GM12878 (cell line): Measurements from ENCODE around the gene SSX2IP. TPM values are rescaled to one million over a fixed set of nuclear protein-coding genes. Genes with fewer than 3 reads are reported as not detected.

ENCODE experiments used
- ATAC-seq: fragments of 200-7000 bp; cut with Tn5 transposase; 3 replicates; pipeline ENCODE4 v1.9.1; 2020; ENCODE audit warnings: mild to moderate bottlenecking, moderate library complexity
- BruUV-seq: library from RNA; stranded (reverse); fragments of 400-500 nt; replicated peaks from 2 replicates; lab custom pipeline; 2021; lab: Mats Ljungman, UMichigan
- CTCF ChIA-PET: fragments of 300-600 bp; sonication (Branson Sonifier 250); formaldehyde crosslinking; extraction: SDS; loops from one replicate; lab custom pipeline; 2021; ENCODE audit warnings: inconsistent platforms; lab: Yijun Ruan, JAX
- POLR2A ChIA-PET: fragments of 350-600 bp; formaldehyde crosslinking; extraction: SDS; loops from one replicate; lab custom pipeline; 2021; ENCODE audit warnings: inconsistent platforms; lab: Charles Lee
- RAD21 ChIA-PET: fragments of 300-600 bp; sonication (Branson Sonifier 250); formaldehyde crosslinking; loops from one replicate; lab custom pipeline; 2023; ENCODE audit warnings: antibody characterized with exemption; ENCODE audit not compliant: unreplicated experiment; lab: Charles Lee
- SMC1A ChIA-PET: fragments of 300-600 bp; sonication (Branson Sonifier 250); formaldehyde crosslinking; loops from one replicate; lab custom pipeline; 2023; ENCODE audit not compliant: unreplicated experiment, uncharacterized antibody; lab: Charles Lee
- DNase-seq: peaks from one replicate; pipeline ENCODE4 v3.0.0-alpha.2; 2011; ENCODE audit warnings: low read depth, low spot score
- FAIRE-seq: peaks from 3 replicates; lab custom pipeline; 2011; peaks lifted over from hg19 to GRCh38; lab: Jason Lieb, UNC
- H2AFZ ChIP-seq: 2 replicates; pipeline ENCODE4 v1.6.0; 2011; ENCODE audit warnings: low read depth, low read length, control low read depth; ENCODE audit not compliant: control insufficient read depth
- H3K27ac ChIP-seq: 2 replicates; pipeline ENCODE4 v1.5.1; 2011; ENCODE audit warnings: control low read depth; ENCODE audit not compliant: control insufficient read depth, insufficient read depth
- H3K27me3 ChIP-seq, 2 experiments: replicated peaks in 1 of 2; 2 replicates each; pipeline versions ENCODE4 v1.6.0 to v1.6.1; 2011; ENCODE audit warnings: low read length in 1 of 2; ENCODE audit not compliant: control insufficient read depth in 2 of 2, insufficient read depth in 2 of 2
- H3K36me3 ChIP-seq, 2 experiments: 2 replicates each; pipeline ENCODE4 v1.5.1; 2011; ENCODE audit warnings: low read length in 1 of 2; ENCODE audit not compliant: control insufficient read depth in 2 of 2, insufficient read depth in 2 of 2
- H3K4me1 ChIP-seq: 2 replicates; pipeline ENCODE4 v1.6.1; 2011; ENCODE audit warnings: mild to moderate bottlenecking, low read length, moderate library complexity, mixed read lengths; ENCODE audit not compliant: control insufficient read depth, insufficient read depth
- H3K4me2 ChIP-seq: 2 replicates; pipeline ENCODE4 v1.6.0; 2011; ENCODE audit warnings: control low read depth; ENCODE audit not compliant: control insufficient read depth, insufficient read depth
- H3K4me3 ChIP-seq: fragments of 200-600 bp; sonication (generic); 2 replicates; pipeline ENCODE4 v1.5.1; 2016
- H3K79me2 ChIP-seq: 2 replicates; pipeline ENCODE4 v1.6.0; 2011; ENCODE audit warnings: low read length; ENCODE audit not compliant: control insufficient read depth, insufficient read depth
- H3K9ac ChIP-seq: 2 replicates; pipeline ENCODE4 v1.8.0; 2011; ENCODE audit warnings: low read length, control low read depth, mixed read lengths; ENCODE audit not compliant: control insufficient read depth, insufficient read depth
- H3K9me3 ChIP-seq: replicated peaks from 3 replicates; pipeline ENCODE4 v1.5.1; 2011; ENCODE audit warnings: mild to moderate bottlenecking, low read length; ENCODE audit not compliant: control insufficient read depth, insufficient read depth
- H4K20me1 ChIP-seq: 2 replicates; pipeline ENCODE4 v1.6.0; 2011; ENCODE audit not compliant: control insufficient read depth, insufficient read depth
- BACH1 ChIP-seq: fragments of 450-650 bp; IDR thresholded peaks from 2 replicates; pipeline ENCODE4 v1.6.1; 2017; ENCODE audit warnings: mild to moderate bottlenecking, borderline replicate concordance
- BCL11A ChIP-seq: IDR thresholded peaks from 2 replicates; pipeline ENCODE4 v1.6.1; 2011; ENCODE audit warnings: low read depth, low read length
- CREM ChIP-seq: IDR thresholded peaks from 2 replicates; pipeline ENCODE4 v1.6.1; 2014; ENCODE audit warnings: antibody characterized with exemption, low read depth
- EZH2 ChIP-seq: IDR thresholded peaks from 2 replicates; pipeline ENCODE4 v1.6.1; 2012; ENCODE audit warnings: low read depth, mild to moderate bottlenecking, control low read depth, inconsistent platforms, low read length, borderline replicate concordance; ENCODE audit not compliant: control insufficient read depth
- IKZF1 ChIP-seq: fragments of 450-650 bp; conservative IDR thresholded peaks from 2 replicates; pipeline ENCODE4 v1.6.1; 2017; ENCODE audit warnings: antibody characterized with exemption, mild to moderate bottlenecking
- KDM1A ChIP-seq: fragments of 200-600 bp; sonication (generic); IDR thresholded peaks from 2 replicates; pipeline ENCODE4 v1.6.1; 2016; ENCODE audit warnings: borderline replicate concordance
- PAX8 ChIP-seq: fragments of 450-650 bp; IDR thresholded peaks from 2 replicates; pipeline ENCODE4 v1.6.1; 2017; ENCODE audit warnings: mild to moderate bottlenecking, moderate library complexity
- RAD21 ChIP-seq: IDR thresholded peaks from 2 replicates; pipeline ENCODE4 v1.6.1; 2011; ENCODE audit warnings: mild to moderate bottlenecking, low read depth, low read length, moderate library complexity; ENCODE audit not compliant: insufficient read depth
- SREBF2 ChIP-seq: IDR thresholded peaks from 2 replicates; pipeline ENCODE4 v1.6.1; 2012; ENCODE audit warnings: mild to moderate bottlenecking, low read length
- TCF3 ChIP-seq: IDR thresholded peaks from 2 replicates; pipeline ENCODE4 v1.6.1; 2012; ENCODE audit warnings: low read depth, mild to moderate bottlenecking, low read length, borderline replicate concordance; ENCODE audit not compliant: insufficient read depth
- TCF7 ChIP-seq: IDR thresholded peaks from 2 replicates; pipeline ENCODE4 v1.6.1; 2014; ENCODE audit warnings: antibody characterized with exemption, borderline replicate concordance
- WGBS: methylation state at CpG from one replicate; pipeline ENCODE4 v1.1.6; 2016; ENCODE audit warnings: low lambda C conversion rate; ENCODE audit not compliant: insufficient replicate concordance, insufficient coverage; ENCODE audit errors: missing lambda C conversion rate; 5-methylcytosine and 5-hydroxymethylcytosine counted together
- in situ Hi-C: fragments of 300-500 bp; cut with MboI; formaldehyde crosslinking; loops from 9 replicates; pipeline ENCODE4 v1.14.3; 2018; ENCODE audit warnings: mixed read lengths
- intact Hi-C: fragments of 100-400 bp; cut with micrococcal nuclease; formaldehyde crosslinking; loops from one replicate; pipeline ENCODE4 v1.14.2; 2022; ENCODE audit not compliant: unreplicated experiment
- polyA plus RNA-seq, 11 experiments: library from polyadenylated mRNA; depleted of rRNA in 4 of 11; unstranded in 6 of 11; stranded (reverse) in 5 of 11; fragments of >200 nt; fragmentation: Nextera tagmentation in 4 of 11; fragmentation: Illumina TruSeq in 1 of 11; extraction: Ambion mirVana in 4 of 11; extraction: Trizol in 1 of 11; gene quantifications; 1 replicate in 1 of 11; 2 replicates in 10 of 11; pipeline versions ENCODE4 v1.2.1 to v1.2.3, GENCODE V29; 2011 to 2016; ENCODE audit warnings: inconsistent platforms in 2 of 11, missing spikeins in 2 of 11, low read depth in 1 of 11
- total RNA-seq, 4 experiments: library from RNA; depleted of rRNA in 3 of 4; stranded (reverse); fragments of >200 nt in 3 of 4; fragmentation: Illumina TruSeq in 1 of 4; extraction: Trizol in 1 of 4; gene quantifications; 2 replicates each; pipeline versions ENCODE4 v1.2.1 to v1.2.3, GENCODE V29; 2013 to 2021
- TF ChIP-seq, protein P1 (sequence below): fragments of 450-650 bp; formaldehyde crosslinking; IDR thresholded peaks from 2 replicates; pipeline ENCODE4 v1.4.0; 2022; ENCODE audit warnings: mild to moderate bottlenecking, moderate library complexity
- TF ChIP-seq, protein P2 (sequence below): IDR thresholded peaks from 2 replicates; pipeline ENCODE4 v1.6.1; 2012; ENCODE audit warnings: low read depth, low read length, improper control_type of control experiment

Gene SSX2IP
- total and polyA plus RNA-seq, 10 of the 15 experiments (the other 5 are each of a cell fraction or from before 2014, with no cell fraction given): 3.3 to 14.0 (median 10.4) TPM

DNA sequence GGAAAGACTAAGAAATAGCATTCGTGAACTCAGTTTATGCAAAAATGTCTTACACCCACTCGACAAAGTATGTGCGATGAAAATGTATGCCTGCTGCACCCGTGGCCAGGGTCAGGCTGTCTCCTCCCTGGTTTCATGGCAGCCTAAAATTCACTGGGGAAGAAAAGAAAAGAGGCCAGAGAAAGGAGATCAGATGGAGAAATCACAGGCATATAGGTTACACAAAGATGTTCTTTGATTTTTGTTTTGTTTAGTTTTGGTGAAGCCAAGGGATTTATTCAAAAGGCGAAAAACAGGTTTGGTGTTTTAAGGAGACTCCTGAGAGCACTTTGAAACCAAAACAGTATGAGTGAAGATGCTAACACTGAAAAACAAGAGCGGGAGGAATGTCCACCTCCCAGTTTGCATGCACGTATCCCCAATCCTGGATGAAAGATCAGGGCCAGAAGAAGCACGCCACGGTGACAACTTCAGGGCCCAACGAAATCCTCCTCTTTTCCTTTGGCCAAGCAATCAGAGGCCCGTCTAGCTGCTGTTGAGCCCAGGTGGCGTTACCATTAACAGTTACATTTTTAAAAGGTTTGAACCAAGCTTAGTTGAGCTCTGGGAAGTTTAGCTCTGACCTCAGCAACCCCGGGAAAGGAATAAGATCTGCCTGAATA lies 992 bp upstream of the SSX2IP start (continued):
- TF ChIP-seq, protein P1, sequence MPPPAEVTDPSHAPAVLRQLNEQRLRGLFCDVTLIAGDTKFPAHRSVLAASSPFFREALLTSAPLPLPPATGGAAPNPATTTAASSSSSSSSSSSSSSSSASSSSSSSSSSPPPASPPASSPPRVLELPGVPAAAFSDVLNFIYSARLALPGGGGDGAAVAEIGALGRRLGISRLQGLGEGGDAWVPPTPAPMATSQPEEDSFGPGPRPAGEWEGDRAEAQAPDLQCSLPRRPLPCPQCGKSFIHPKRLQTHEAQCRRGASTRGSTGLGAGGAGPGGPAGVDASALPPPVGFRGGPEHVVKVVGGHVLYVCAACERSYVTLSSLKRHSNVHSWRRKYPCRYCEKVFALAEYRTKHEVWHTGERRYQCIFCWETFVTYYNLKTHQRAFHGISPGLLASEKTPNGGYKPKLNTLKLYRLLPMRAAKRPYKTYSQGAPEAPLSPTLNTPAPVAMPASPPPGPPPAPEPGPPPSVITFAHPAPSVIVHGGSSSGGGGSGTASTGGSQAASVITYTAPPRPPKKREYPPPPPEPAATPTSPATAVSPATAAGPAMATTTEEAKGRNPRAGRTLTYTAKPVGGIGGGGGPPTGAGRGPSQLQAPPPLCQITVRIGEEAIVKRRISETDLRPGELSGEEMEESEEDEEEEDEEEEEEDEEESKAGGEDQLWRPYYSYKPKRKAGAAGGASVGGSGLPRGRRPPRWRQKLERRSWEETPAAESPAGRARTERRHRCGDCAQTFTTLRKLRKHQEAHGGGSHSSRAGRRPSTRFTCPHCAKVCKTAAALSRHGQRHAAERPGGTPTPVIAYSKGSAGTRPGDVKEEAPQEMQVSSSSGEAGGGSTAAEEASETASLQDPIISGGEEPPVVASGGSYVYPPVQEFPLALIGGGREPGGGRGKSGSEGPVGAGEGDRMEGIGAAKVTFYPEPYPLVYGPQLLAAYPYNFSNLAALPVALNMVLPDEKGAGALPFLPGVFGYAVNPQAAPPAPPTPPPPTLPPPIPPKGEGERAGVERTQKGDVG (CRISPR knock-in tag): no peak
- TF ChIP-seq KDM1A: no peak
- no peak for TF ChIP-seq RAD21

DNA sequence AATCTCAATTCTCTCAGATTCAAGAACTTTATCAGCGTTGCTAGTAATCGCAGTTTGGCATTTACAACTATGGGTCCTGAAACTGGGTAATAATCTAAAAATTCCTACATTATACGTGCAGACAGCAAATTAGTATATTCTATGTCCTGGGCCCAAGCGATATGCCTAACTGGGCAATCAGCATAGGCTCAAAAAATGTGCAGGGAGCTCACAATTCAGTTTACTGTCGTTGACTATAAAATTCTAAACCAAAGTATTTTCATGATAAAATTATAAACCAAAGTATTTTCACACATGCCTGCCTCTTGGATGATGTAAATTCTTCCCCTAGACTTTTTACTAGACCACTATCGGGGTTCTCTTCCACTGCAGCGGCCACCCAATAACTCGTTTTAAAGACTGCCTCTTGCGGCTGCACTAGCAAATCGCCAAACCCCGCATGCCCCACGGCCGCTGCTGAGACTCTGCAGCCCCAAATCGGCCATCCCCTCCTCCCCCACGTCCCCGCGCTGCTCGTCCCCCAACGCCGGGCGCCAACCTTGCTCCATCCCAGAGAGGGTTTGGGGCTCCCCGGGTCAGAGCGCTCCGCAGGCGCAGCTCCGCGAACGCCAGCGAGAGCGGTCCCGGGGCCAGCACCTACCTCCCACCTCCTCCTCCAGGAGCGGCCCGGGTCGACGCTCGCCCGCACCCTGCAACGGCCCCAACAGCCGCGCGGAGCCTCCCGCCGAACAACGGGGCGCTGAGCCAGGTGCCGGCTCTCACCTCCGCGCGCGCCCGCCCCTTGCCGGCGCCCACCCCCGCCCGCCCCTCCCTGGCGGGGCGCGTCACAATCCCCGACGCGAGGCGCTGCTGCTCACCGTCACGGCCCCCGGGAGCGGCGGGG lies 506 bp downstream of the SSX2IP start:
- in situ Hi-C loops: no loop called here
- peak overlapping the region; percentile 82 for H3K4me2 ChIP-seq
- H4K20me1 ChIP-seq: no peaks in the 10 kb centered on the region
- TSS peak; percentile 85 for BruUV-seq
- POLR2A ChIA-PET: interaction anchor here (1.5 to 4.2 kb wide), 5 partner anchors 13 to 186 kb away, joined by 4 to 15 read pairs (median 5); no protein-coding TSS in a partner anchor
- peak; percentile 63 for ATAC-seq
- RAD21 ChIA-PET: interaction anchor here (0.7 to 3.5 kb wide), 9 partner anchors 9 to 63 kb away, joined by 3 to 15 read pairs (median 5); no protein-coding TSS in a partner anchor
- no peak for FAIRE-seq
- 8% methylated on average over 42 of the region's 67 CpGs for WGBS
- H3K9me3 ChIP-seq: no peaks in the 10 kb centered on the region
- intact Hi-C loops: no loop called here
- H3K4me1 ChIP-seq: peaks cover 17% of the 10 kb centered on the region; the same call in 1 of the 2 replicates
- peak overlapping the region; percentile 28; the same call in 1 of the 2 replicates for H3K27ac ChIP-seq
- no peak for DNase-seq
- peaks cover 12% of the 10 kb centered on the region for H3K79me2 ChIP-seq
- CTCF ChIA-PET: interaction anchor here (0.6 to 4.7 kb wide), 14 partner anchors 9 to 514 kb away, joined by 3 to 52 read pairs (median 4); no protein-coding TSS in a partner anchor
- no peaks in the 10 kb centered on the region for H3K36me3 ChIP-seq
- H3K9ac ChIP-seq: peak overlapping the region; percentile 64; the same call in 1 of the 2 replicates
- H3K4me3 ChIP-seq: peak overlapping the region; percentile 98
- SMC1A ChIA-PET: interaction anchor here (1.0 to 3.8 kb wide), 15 partner anchors 10 to 248 kb away, joined by 3 to 29 read pairs (median 8); no protein-coding TSS in a partner anchor
- no peaks in the 10 kb centered on the region for H3K27me3 ChIP-seq
- peak overlapping the region; percentile 81 for H2AFZ ChIP-seq
- no peak for TF ChIP-seq IKZF1
- TF ChIP-seq, protein P2, sequence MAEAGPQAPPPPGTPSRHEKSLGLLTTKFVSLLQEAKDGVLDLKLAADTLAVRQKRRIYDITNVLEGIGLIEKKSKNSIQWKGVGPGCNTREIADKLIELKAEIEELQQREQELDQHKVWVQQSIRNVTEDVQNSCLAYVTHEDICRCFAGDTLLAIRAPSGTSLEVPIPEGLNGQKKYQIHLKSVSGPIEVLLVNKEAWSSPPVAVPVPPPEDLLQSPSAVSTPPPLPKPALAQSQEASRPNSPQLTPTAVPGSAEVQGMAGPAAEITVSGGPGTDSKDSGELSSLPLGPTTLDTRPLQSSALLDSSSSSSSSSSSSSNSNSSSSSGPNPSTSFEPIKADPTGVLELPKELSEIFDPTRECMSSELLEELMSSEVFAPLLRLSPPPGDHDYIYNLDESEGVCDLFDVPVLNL: no peak
- TF ChIP-seq BCL11A: no peak
- peak; percentile 20; the same call in 1 of the 2 replicates for TF ChIP-seq TCF3
- TF ChIP-seq SREBF2: no peak
- TF ChIP-seq TCF7: no peak
- TF ChIP-seq EZH2: no peak
- peak; percentile 81 for TF ChIP-seq CREM
- no peak for TF ChIP-seq PAX8
- TF ChIP-seq BACH1: 0 out of 2 replicates have a peak, but pooled peaks have one; percentile 46
